ENCODE results near the gene DOCK2. TPM values are rescaled to one million over a fixed set of nuclear protein-coding genes. Genes with fewer than 3 reads are reported as not detected.

The DOCK2 gene
- total RNA-seq, 1 experiment from 2014 or later, result 4.6 TPM

DNA sequence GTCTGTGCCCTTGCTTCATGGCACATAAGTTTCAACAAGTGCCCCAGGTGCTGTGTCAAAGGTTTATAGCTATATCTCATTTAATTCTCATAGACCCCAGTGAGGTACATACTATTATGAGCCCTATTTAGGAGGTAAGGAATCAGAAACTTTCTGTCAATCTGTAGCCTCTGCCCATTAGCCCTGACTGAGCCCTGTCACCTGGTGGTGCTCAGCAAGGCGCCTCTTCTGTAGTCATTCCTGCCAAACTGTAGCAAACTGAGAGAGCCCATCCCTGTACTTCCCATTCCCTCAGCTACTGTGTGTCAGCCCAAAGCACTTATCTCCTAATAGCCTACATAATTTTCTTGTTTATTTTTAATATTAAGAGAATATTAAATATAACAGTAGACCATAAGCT is 422.1 kb downstream of the DOCK2 start (continued):
- TF ChIP-seq HMGXB4 (CRISPR knock-in tag; IDR thresholded peaks at IDR 0.05) (no peak), SOX15 (CRISPR knock-in tag; IDR thresholded peaks at IDR 0.05) (no peak), ZNF138 (CRISPR knock-in tag; conservative IDR thresholded peaks at IDR 0.05) (no peak), FOXP4 (CRISPR knock-in tag; IDR thresholded peaks at IDR 0.05) (no peak), NR2C2 (CRISPR knock-in tag; IDR thresholded peaks at IDR 0.05) (no peak), ZNF671 (CRISPR knock-in tag; IDR thresholded peaks at IDR 0.05) (no peak), E2F4 (CRISPR knock-in tag; IDR thresholded peaks at IDR 0.05; ENCODE audit: borderline replicate concordance, low read depth) (no peak), CDX4 (CRISPR knock-in tag; IDR thresholded peaks at IDR 0.05; ENCODE audit: borderline replicate concordance) (no peak)
- TF ChIP-seq, protein P1, sequence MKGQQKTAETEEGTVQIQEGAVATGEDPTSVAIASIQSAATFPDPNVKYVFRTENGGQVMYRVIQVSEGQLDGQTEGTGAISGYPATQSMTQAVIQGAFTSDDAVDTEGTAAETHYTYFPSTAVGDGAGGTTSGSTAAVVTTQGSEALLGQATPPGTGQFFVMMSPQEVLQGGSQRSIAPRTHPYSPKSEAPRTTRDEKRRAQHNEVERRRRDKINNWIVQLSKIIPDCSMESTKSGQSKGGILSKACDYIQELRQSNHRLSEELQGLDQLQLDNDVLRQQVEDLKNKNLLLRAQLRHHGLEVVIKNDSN (CRISPR knock-in tag; IDR thresholded peaks at IDR 0.05), result no peak
- TF ChIP-seq, protein P2, sequence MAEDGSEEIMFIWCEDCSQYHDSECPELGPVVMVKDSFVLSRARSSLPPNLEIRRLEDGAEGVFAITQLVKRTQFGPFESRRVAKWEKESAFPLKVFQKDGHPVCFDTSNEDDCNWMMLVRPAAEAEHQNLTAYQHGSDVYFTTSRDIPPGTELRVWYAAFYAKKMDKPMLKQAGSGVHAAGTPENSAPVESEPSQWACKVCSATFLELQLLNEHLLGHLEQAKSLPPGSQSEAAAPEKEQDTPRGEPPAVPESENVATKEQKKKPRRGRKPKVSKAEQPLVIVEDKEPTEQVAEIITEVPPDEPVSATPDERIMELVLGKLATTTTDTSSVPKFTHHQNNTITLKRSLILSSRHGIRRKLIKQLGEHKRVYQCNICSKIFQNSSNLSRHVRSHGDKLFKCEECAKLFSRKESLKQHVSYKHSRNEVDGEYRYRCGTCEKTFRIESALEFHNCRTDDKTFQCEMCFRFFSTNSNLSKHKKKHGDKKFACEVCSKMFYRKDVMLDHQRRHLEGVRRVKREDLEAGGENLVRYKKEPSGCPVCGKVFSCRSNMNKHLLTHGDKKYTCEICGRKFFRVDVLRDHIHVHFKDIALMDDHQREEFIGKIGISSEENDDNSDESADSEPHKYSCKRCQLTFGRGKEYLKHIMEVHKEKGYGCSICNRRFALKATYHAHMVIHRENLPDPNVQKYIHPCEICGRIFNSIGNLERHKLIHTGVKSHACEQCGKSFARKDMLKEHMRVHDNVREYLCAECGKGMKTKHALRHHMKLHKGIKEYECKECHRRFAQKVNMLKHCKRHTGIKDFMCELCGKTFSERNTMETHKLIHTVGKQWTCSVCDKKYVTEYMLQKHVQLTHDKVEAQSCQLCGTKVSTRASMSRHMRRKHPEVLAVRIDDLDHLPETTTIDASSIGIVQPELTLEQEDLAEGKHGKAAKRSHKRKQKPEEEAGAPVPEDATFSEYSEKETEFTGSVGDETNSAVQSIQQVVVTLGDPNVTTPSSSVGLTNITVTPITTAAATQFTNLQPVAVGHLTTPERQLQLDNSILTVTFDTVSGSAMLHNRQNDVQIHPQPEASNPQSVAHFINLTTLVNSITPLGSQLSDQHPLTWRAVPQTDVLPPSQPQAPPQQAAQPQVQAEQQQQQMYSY (CRISPR knock-in tag; IDR thresholded peaks at IDR 0.05), result no peak

- Mint-ChIP-seq H3K4me1 (peaks cover 17% of the 10 kb centered on the region), H3K27ac (no peak overlapping the region), H3K27me3 (ENCODE audit: low read depth) (no peaks in the 10 kb centered on the region), H3K4me3 (no peak overlapping the region), H3K9me3 (no peaks in the 10 kb centered on the region), H3K36me3 (no peaks in the 10 kb centered on the region)
- ChIA-PET CTCF (interaction anchor here (0.6 to 0.9 kb wide), 2 partner anchors 87 to 1992 kb away, joined by 3 read pairs; partner anchors contain the start of gene INSYN2B), POLR2A (no interaction called here)
- ATAC-seq, result no peak
- no peak for DNase-seq (ENCODE audit: low spot score)
- TF ChIP-seq FOXP4 (CRISPR knock-in tag; IDR thresholded peaks at IDR 0.05) (no peak), ZSCAN18 (CRISPR knock-in tag; IDR thresholded peaks at IDR 0.05) (no peak), SP1 (CRISPR knock-in tag; conservative IDR thresholded peaks at IDR 0.05) (no peak), NR2C2 (CRISPR knock-in tag; IDR thresholded peaks at IDR 0.05) (no peak), RELA (CRISPR knock-in tag; IDR thresholded peaks at IDR 0.05; ENCODE audit: borderline replicate concordance) (no peak), TP53 (CRISPR knock-in tag; IDR thresholded peaks at IDR 0.05) (no peak), ZNF121 (CRISPR knock-in tag; IDR thresholded peaks at IDR 0.05) (no peak)
- TF ChIP-seq, protein P3, sequence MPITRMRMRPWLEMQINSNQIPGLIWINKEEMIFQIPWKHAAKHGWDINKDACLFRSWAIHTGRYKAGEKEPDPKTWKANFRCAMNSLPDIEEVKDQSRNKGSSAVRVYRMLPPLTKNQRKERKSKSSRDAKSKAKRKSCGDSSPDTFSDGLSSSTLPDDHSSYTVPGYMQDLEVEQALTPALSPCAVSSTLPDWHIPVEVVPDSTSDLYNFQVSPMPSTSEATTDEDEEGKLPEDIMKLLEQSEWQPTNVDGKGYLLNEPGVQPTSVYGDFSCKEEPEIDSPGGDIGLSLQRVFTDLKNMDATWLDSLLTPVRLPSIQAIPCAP (CRISPR knock-in tag; IDR thresholded peaks at IDR 0.05), result no peak
These were observed 430.1 kb downstream of the DOCK2 start for GRCh38 chr5:170067152-170067551.

Measured in WTC11 (cell line).